ENCODE measurements around the gene NINL.

DNA sequence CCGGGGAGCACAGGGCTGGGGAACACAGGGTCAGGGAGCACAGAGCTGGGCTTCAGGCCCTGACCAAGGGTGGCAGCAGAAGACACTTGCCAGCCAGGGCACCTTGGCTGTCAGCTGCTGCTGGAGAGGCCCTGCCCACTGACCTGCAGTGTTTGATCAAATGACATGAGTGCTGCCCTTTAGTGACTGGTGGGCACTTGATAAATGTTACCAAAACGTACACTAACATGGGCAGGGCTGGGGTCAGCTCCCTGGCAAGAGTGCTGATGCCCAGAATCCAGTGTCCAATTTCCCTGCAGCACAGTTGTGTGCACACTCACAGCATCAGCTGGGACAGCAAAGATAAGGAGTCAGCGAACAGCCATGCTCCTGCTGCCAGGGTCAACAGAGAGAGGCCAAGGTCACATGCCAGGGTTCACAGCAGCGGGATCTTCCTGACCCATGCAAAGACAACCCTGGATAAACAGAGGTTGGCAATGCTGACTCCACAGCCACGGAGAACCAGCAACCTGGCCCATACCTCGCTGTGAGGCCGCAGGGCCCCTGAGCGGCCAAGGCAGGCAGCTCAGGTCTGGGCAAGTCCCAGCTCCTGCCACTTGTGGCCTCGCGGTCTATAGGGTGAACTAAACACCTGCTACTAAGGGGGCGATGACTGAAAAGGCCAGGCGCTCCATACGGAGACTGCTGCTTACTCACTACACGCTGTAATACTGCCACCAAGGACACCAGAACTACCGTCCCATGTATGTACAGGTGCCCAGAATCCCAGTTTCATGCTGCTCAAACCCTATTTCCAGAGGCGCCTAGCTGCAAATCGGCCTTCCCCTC is 46.3 kb downstream of the NINL start:
- TF ChIP-seq, protein P1, sequence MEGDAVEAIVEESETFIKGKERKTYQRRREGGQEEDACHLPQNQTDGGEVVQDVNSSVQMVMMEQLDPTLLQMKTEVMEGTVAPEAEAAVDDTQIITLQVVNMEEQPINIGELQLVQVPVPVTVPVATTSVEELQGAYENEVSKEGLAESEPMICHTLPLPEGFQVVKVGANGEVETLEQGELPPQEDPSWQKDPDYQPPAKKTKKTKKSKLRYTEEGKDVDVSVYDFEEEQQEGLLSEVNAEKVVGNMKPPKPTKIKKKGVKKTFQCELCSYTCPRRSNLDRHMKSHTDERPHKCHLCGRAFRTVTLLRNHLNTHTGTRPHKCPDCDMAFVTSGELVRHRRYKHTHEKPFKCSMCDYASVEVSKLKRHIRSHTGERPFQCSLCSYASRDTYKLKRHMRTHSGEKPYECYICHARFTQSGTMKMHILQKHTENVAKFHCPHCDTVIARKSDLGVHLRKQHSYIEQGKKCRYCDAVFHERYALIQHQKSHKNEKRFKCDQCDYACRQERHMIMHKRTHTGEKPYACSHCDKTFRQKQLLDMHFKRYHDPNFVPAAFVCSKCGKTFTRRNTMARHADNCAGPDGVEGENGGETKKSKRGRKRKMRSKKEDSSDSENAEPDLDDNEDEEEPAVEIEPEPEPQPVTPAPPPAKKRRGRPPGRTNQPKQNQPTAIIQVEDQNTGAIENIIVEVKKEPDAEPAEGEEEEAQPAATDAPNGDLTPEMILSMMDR (IDR thresholded peaks at IDR 0.05; ENCODE audit: low read depth, low read length, missing input control): no peak
- TF ChIP-seq RAD21 (IDR thresholded peaks at IDR 0.05) (peak; percentile 60 to 69), EGR1 (IDR thresholded peaks at IDR 0.05; ENCODE audit: low read depth in 2 of 2) (no peak), SP1 (IDR thresholded peaks at IDR 0.05) (peak; percentile 96), GABPA (IDR thresholded peaks at IDR 0.05 in 1 of 2, conservative IDR thresholded peaks at IDR 0.05 in 1 of 2) (peak in 1 of 2 donors; percentile 43)
- TF ChIP-seq, protein P2, sequence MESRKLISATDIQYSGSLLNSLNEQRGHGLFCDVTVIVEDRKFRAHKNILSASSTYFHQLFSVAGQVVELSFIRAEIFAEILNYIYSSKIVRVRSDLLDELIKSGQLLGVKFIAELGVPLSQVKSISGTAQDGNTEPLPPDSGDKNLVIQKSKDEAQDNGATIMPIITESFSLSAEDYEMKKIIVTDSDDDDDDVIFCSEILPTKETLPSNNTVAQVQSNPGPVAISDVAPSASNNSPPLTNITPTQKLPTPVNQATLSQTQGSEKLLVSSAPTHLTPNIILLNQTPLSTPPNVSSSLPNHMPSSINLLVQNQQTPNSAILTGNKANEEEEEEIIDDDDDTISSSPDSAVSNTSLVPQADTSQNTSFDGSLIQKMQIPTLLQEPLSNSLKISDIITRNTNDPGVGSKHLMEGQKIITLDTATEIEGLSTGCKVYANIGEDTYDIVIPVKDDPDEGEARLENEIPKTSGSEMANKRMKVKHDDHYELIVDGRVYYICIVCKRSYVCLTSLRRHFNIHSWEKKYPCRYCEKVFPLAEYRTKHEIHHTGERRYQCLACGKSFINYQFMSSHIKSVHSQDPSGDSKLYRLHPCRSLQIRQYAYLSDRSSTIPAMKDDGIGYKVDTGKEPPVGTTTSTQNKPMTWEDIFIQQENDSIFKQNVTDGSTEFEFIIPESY (IDR thresholded peaks at IDR 0.05): peak; percentile 94
- TF ChIP-seq, protein P3, sequence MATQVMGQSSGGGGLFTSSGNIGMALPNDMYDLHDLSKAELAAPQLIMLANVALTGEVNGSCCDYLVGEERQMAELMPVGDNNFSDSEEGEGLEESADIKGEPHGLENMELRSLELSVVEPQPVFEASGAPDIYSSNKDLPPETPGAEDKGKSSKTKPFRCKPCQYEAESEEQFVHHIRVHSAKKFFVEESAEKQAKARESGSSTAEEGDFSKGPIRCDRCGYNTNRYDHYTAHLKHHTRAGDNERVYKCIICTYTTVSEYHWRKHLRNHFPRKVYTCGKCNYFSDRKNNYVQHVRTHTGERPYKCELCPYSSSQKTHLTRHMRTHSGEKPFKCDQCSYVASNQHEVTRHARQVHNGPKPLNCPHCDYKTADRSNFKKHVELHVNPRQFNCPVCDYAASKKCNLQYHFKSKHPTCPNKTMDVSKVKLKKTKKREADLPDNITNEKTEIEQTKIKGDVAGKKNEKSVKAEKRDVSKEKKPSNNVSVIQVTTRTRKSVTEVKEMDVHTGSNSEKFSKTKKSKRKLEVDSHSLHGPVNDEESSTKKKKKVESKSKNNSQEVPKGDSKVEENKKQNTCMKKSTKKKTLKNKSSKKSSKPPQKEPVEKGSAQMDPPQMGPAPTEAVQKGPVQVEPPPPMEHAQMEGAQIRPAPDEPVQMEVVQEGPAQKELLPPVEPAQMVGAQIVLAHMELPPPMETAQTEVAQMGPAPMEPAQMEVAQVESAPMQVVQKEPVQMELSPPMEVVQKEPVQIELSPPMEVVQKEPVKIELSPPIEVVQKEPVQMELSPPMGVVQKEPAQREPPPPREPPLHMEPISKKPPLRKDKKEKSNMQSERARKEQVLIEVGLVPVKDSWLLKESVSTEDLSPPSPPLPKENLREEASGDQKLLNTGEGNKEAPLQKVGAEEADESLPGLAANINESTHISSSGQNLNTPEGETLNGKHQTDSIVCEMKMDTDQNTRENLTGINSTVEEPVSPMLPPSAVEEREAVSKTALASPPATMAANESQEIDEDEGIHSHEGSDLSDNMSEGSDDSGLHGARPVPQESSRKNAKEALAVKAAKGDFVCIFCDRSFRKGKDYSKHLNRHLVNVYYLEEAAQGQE (IDR thresholded peaks at IDR 0.05): peak; percentile 71

Data from liver (tissue), 3 donors.